GM21825 (cell line): ENCODE results near the gene LRRC74B.
"Not testable (repeated sequence)": the region's sequence is repeated elsewhere in the genome, so short reads cannot be mapped to it uniquely, and the experiment has no call there.

Experiments used
- ATAC-seq: cut with Tn5 transposase; IDR thresholded peaks from one replicate; pipeline ENCODE4 v1.9.1; 2021; ENCODE audit warnings: mild to moderate bottlenecking, moderate library complexity; ENCODE audit not compliant: unreplicated experiment

The LRRC74B gene, protein sequence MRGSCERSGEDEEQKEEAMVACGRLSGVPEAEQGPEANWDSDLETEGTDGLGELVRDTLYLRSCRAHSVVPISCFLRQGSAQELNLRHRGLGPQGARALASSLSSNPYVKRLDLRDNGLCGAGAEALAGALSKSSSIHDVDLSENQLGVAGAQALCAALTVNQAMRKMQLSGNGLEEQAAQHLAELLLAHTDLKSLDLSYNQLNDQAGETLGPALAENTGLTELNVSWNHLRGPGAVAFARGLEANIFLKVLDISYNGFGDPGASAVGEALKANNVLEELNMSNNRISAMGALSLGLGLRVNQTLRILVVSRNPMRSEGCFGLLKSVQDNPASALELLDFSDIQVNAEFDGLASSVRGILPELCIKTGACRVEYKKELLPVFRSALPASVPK

DNA sequence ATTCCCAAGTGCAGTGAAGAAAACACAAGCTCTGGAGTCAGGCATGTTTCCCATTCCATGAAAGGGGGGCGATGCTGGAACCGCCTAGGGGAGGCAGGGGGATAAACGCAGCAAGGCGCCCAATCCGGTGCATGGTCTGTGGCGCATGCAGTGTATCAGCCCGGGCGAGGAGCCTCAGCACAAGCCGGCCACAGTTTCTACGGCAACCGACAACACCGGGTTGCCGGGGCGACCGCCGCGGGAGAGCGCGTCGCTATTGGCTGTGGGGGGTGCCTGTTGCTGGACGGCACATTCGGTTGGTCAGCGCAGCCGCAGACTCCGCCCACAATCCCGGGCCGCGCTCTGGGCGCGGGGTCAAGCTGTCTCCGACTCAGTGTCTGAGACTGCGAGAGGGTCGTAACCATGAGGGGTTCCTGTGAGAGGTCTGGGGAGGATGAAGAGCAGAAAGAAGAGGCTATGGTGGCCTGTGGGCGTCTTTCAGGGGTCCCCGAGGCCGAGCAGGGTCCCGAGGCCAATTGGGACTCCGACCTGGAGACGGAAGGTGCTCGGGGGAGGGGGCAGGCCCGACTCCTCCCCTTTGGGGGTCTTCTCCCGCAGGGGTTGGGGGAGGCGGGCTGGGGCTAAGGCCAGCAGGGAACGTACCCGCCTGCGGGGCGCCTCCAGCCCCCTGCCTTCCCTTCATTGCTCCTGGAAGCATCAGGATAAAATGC is at the start of gene LRRC74B:
Gene LRRC74B, plus strand, starts transcription at position 362 of the 710 bp plus-strand sequence. Its CDS starts 41 bp downstream, at position 403.
- ATAC-seq = peak; percentile 76

DNA sequence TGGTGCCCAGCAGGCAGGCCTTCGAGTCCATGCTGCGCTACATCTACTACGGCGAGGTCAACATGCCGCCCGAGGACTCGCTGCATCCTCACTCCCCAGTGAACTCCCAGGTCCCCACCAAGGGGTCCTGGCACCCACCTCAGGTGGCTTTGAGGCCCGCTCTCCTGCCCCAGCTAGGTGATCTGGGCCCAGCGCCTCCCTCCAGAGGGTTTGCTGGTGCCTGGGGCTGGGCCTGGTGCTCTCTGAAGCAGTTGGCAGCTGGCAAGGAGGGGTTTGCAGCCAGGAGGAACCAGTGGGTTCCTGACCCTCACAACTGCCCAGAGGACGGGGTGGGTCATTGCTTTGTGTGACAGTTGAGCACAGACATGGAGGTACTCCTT is 49.7 kb upstream of the LRRC74B start:
- ATAC-seq = no peak

DNA sequence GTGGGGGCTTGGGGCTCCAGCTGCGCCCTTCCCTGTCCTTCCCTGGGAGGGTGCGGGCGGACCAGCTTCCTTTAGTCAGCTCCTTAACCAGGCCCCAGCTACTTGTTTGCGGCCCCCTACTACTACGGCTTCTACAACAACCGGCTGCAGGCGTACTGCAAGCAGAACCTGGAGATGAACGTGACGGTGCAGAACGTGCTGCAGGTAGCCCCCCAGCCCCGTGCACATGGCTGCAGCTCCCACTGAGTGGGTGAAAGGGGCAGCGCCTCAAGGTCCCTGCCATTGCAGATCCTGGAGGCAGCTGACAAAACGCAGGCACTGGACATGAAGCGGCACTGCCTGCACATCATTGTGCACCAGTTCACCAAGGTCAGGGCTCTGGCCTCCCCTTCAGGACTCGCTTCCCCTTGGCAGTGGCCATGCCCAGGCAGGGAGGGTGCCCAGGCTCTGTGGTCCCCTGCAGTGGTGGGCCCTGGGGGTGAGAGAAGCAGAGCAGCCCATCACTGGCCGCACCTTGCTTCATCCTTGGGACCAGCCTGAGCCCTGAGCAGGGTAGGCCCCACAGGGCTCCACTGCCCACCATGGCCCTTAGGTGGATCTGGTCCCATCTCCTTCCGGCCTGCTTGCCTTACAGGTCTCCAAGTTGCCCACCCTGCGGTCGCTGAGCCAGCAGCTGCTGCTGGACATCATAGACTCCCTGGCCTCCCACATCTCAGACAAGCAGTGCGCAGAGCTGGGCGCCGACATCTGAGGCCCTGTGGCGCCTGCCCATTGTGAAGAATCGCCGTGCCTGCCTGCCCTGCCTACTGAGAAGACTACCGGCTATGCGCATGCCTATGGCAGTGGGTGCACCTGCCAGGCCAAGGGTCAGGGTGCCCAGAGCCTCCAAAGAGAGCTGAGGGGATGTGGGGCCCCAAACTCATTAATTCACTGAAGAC is 48.9 kb upstream of the LRRC74B start:
- ATAC-seq = no peak

DNA sequence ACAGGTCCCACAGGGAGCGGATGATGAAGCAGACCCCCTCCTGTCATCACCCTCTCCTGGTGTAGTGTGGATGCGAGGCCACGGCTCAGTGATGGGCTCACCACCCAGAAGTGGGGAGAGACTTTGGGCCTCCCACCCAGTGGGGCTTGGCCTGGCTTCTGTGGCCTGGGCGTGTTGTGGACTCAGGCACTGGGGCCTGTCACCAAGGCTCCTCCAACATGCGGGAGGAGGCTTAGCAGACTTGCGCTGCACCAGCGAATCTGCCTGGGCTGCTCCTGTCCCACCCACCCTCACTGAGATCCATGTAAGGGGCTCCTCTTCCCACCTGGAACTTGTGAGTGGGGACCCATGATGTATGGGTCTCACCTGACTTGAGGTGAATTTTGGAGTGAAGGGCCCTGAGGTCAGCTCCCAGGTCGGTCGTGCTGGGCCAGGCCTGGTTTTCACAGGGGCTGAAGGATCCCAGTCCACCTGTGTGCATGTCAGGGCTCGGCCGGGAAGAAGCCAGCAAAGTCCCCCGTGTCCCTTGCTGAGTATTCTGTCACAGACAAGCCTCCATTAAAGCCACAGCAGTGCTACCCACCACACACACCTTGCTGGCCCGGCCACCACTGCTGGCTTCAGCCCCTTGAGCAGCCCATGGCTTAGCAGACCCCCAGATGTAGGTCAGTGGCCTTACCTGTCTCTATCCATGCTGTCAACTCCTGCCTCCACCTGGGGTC is 48.0 kb upstream of the LRRC74B start:
- ATAC-seq = no peak

DNA sequence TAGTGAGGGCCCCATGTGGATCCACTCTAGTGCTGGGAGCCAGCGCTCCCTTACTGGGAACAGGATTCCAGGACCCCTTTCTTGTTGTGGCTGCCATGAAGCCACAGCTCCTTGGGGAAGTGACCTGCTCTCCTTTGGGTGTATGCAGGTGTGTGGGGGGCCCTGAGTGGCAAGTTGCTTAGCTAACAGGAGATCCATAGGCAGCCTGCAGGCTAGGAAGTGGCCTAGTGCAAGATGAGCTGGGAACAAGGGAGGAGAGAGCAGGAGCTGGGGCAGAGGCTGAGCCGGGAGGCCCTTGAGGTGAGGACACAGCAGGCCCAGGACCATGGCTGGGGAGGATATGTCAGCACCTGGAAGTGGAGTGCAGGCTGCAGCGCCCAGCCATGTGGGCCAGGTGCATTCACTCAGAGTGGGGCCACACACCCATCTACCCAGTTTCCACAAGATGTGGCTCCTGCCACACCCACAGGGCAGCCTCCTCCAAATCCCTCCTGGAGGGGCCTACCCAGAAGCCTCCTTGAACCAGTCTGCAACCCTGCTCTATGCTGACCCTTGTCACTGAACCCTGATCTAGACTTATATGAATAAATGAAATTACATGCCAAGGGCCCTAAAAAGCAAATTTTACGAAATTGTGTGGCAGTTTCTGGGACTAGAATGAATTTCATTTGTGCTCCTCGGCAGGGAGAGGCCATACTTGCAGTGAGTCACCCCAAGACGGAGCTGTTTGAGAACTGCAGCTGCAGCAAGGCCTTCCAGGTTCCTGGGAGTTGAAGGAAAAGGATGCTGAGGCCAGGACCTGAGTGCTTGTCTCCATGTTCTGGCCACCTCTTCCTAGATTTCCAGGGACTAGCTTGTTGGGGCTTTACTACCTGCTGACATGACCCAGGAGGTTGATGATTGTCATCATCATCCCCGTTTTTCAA is 47.1 kb upstream of the LRRC74B start:
- no peak for ATAC-seq

DNA sequence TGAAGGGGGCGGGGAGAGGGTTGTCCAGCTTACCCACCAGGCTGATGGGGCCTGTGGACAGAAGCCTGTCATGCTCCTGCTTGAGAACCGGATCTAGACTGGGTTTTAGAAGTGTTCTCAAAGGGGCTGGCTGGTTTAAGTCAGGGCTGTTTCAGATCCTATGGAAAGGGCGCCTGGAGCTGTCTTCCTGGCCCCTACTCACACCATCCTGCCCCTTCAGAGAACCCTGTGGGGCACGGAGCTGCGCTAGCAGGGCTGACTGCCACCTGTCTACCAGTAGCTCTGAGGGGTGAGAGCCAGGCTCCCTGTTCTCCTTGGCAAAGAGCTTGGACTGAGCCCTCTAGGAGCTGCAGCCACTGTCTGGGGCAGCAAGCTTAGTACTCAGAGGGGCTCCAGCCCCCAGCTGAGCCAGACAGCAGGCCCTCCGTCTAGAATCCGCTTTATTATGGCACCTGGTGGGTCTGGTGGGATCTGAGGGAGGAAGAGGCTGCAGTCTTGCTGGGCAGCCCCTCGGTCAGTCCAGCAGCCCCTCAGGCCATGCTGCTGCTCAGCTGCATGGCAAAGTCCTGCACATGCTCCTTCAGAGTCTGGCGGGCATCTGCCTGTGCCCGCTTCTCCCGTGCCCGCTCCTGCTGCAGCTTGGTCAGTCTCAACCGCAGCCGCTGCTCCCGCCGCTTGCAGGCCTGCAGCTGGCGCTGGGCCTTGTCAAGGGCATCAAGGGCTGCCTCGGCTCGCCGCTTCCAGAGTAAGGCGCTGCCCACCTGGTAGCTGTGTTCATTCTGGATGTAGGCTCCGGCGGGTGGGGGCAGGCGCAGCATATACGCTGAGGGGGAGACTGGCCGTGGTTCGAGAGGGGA is 46.2 kb upstream of the LRRC74B start:
- no peak for ATAC-seq

DNA sequence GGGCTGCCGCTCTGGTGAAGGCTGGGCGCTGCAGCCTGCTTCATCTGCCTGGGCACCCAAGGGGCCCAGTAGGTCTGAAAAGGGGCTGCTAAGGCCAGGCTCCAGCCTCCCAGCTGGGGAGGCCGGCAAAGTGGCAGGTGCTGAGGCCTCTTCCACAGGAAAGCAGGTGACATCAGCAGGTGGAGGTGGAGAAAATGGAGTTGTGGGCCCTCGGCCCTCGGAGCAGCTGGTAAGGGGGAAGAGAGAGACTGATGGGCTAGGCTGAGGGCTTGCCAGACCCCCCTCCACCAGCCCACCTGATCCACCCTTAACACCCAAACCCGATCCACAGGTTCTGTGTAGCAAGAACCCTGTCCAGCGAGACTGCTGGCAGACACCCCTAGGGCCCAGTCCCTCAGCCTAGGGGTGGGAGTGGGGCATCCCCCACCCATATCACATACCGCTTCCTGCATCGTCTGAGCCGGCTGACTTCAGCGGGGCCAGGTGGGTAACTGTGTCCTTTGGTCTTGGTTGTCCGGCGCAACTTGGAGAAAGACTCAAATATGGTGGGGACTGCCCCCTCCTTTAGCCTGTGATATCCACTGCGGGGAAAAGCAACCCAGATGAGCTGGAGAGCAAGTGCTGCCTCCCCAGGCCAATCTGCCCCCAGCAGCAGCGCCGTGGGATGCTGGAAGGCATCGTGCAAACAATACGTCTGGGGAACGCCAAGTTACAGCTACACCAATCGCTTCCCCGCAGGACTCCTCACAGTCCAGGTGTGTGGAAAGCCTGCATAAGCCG is 45.3 kb upstream of the LRRC74B start:
- ATAC-seq = no peak

DNA sequence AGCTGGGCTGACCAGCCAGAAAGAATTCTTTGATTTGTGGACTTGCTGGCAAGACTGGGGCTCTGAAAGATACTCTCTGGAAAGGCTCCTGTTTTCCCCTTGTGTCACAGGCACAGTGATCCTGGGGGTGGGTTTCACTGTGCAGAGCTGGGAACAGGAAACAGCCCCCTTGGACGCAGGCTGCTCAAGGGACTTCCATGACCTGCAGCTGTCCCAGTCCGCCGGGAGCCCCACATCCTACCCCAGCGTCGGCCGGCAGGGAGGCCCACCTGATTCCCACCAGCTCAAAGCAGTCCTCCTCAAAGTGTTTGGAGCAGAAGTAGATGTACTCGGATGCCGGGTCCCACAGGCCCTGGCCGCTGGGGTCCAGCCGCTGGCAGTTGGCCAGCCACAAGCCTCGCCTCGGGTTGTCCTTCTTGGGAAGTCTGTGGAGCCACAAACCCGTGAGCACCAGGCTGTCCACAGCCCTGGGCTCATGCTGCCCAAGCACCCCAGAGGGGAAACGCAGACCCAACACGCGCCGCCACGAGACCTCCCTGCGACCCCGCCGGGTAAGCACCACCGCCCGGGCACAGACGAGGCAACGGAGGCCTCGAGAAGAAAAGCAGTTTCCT is 44.7 kb upstream of the LRRC74B start:
- ATAC-seq = no peak

DNA sequence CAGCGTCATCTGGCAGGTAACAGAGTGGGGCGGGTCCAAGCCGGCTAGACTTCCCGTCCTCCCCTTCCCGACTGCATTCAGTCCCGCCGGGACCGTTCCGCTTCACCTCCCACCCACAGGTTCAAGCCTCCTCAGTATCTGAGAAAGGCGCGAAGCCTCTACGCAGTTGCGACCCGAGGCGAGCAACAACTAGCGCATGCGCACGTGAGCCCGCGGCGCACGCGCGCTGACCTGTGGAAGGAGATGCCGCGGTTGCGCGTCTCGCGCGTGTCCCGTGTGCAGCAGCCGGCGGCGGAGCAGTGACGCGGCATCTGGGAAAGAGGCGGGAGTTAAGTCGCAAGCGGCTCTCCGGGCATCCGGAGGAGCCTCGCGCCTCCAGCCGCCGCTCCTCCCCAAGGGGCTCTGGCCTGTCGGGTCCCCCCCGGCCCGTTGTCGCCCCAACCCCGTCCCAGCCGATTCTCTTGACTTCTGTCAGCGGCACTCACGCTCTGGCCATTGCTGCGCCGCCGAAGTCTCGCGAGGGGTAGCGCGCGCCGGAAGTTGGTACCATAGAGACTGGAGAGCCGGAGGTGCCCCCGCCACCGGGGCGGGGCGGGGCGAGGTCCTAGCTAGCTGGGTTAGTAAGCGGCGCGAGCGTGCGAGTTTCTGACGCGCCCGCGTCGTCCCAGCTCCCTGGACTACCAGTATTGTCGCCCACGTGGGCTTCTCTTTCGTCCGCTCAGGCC is 44.0 kb upstream of the LRRC74B start, which contains the start of gene THAP7:
Gene THAP7, minus strand, starts transcription at position 518 of the 725 bp plus-strand sequence. Its CDS starts 207 bp downstream, at position 311.
- ATAC-seq = peak; percentile 85

DNA sequence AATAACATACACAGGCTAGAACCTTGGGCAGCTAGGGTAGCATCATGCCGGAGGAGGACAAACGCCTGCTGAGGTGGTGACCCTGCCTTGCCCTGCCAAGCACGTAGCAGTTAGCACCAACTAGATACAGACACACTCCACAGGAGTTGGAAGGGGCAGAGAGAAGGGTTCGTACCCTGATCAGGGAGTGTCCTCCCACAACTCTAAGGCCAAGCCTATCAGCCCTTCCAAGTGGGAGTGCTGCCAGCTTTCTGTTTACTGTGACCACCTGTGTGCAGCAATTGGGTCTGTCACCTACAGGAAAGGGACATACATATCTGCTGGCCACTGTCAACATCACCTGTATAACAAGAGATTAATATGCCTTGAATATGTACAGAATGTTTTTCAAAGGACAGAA is 42.0 kb upstream of the LRRC74B start:
- ATAC-seq = no peak

DNA sequence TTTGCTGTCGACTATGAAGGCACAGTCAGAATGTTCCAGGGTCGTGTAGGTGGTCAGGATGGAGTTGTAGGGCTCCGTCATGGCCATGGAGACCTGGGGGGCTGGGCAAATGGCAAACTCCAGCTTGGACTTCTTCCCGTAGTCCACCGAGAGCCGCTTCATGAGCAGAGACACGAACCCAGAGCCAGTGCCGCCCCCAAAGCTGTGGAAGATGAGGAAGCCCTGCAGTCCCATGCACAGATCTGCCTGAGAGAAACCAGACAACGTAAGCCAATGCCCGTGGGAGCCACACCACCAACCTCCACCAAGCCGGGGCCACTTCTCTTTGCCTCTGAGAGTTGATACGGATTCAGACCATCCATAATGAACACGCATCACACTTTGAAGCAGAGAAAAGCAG is 36.5 kb upstream of the LRRC74B start:
- not testable (repeated sequence) for ATAC-seq

DNA sequence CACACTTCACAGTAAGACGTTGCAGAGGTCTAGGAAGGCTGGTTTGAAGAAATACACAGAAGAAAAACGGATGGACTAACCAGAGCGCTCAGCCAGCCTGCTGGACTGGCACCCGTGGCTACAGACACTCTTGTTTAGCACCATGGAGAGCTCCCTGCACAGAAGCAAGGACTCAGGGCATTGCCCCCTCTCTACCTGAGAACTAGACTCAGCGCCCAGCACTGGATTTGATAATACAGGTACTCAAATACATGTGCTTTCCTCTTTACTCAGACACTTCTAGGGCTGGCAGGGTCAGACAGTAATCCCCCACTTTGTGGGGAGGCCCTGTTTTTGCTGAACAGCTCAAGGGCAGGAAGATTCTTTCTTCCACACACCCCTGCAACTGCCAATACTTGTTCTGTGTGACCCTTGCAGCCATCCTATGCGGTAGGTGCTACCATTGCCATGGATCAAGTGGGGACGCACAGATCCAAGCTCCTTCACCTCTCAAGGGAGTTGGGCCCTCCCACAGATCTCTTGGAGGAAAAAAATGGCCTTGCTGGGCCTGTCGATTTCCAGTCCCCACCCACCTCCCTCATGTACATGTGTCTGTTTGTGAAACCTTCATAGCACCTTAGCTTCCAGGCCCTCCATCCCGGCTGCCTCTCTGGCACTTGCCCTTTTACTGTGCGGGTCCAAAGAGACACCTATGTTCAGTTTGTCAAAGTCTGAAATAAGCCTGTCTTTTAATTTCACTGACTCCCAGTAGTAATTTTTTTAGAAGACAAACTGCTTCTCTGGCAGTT is 35.9 kb upstream of the LRRC74B start:
- no peak for ATAC-seq

DNA sequence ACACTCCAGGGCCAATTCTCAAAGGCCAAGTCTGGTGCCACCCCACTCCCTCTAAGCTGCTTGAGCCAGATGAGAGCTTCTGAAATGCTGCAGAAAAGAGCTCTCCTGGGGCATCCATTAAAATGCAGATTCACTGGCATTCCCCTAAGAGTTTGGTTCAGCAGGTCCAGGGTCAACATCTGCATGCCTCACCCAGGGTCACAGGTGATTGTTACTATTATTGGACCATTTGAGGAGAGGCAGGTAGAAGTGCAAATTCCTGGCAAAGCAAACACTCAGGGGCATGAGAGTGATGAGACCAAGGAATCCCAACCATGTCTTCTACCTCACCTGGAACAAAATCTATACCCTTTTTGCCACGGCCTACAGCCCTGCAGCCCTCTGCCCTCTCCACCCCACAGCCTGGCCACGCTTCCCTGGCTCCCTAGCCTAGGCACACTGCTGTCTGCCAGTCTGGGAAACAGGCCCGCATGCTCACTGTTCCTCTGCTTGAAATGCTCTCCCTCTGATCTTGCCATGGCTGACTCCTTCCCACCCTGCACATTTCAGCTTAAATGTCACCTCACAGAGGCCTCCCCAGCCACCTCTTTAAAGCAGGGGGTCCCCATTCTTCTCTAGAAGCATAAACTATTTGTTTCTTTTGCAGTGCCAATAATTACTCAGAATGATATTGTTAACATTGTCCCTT is 35.2 kb upstream of the LRRC74B start:
- no peak for ATAC-seq

DNA sequence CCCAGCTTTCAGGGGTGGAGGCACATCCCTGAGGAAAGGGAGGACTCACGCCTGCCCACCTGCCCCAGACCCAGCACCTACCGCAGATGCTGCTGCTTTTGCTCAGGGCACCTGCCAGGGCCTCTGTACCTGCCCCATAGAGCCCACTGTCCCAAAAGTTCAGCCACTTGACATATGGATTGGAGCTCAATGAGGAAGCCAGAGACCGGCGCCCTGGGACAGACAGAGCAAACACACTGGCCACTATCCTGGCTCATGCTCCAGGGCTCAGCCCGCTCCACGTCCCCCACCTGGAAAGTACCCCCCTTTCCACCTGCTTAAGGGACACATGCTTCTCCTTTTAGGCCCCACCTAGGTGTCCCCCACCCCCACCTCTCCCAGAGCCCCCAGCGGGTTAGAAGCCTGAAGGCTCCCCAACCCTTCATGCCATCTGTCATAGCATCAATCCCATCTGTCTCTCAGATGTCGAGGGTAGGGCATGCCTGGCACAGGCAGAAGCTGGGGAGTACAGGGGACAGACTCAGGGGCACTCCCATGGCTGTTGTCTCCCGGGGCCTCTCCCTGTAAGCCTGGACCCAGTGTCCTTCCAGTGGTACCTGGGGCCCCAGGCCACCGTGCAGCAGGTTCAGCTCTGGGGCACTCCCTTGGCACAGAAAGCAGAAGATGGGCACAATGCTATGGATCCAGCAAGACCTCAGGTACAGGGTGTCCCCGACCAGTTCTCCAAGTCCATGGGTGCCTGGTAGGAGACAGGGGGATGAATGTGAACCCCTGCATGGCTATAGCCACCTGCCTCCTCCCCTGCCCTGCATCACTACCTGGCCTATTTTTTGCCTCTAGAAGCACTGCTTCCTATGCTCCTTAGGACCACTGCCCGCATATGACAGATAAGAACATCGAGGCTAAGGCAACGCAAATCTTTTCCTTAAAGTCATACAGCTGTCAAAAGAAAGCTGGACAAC is 33.0 kb upstream of the LRRC74B start:
- ATAC-seq = no peak
